GM10266 (cell line): ENCODE measurements around the gene MRPL46.
"Not testable (repeated sequence)": the region's sequence is repeated elsewhere in the genome, so short reads cannot be mapped to it uniquely, and the experiment has no call there.

Experiments
- DNase-seq: peaks from one replicate; pipeline ENCODE4 v3.0.0; 2012; ENCODE audit errors: extremely low spot score
- TF ChIP-seq, protein P1 (sequence below): IDR thresholded peaks from 2 replicates; pipeline ENCODE4 v1.5.1; 2012; ENCODE audit warnings: mild to moderate bottlenecking, low read depth; ENCODE audit not compliant: control insufficient read depth, insufficient read depth; ENCODE audit errors: missing control alignments

The MRPL46 gene

DNA sequence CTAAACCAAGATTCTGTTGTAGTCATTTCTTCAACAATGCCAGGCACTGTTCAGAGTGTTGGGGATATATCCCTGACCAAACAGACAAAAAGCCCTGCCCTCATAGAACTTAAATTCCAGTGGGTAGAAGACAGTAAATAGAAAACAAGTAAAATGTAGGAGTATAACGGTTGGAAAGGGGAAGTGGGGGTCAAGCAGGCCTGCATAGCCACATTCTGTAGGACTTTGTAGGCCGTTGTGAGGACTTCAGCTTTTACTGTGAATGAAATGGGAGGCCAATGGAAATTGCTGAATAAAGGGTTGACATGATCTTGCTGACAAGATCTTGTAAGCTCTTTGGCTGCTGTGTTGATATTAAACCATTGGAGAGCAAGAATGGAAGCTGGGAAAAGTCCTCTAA lies 2.1 kb upstream of the MRPL46 start:
- TF ChIP-seq, protein P1, sequence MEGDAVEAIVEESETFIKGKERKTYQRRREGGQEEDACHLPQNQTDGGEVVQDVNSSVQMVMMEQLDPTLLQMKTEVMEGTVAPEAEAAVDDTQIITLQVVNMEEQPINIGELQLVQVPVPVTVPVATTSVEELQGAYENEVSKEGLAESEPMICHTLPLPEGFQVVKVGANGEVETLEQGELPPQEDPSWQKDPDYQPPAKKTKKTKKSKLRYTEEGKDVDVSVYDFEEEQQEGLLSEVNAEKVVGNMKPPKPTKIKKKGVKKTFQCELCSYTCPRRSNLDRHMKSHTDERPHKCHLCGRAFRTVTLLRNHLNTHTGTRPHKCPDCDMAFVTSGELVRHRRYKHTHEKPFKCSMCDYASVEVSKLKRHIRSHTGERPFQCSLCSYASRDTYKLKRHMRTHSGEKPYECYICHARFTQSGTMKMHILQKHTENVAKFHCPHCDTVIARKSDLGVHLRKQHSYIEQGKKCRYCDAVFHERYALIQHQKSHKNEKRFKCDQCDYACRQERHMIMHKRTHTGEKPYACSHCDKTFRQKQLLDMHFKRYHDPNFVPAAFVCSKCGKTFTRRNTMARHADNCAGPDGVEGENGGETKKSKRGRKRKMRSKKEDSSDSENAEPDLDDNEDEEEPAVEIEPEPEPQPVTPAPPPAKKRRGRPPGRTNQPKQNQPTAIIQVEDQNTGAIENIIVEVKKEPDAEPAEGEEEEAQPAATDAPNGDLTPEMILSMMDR: no peak
- no peak for DNase-seq

DNA sequence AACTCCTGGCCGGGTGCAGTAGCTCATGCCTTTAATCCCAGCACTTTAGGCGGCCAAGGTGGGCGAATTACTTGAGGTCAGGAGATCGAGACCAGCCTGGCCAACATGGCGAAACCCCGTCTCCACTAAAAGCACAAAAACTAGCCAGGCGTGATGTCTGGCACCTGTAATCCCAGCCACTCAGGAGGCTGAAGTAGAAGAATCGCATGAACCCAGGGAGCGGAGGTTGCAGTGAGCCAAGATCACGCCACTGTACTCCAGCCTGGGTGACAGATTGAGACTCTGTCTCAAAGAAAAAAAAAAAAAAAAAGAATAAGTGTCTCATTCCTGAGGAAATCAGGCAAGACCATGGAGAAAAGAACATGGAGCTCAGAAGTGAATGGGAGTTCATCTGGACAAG lies 1.5 kb upstream of the MRPL46 start:
- DNase-seq: not testable (repeated sequence)

DNA sequence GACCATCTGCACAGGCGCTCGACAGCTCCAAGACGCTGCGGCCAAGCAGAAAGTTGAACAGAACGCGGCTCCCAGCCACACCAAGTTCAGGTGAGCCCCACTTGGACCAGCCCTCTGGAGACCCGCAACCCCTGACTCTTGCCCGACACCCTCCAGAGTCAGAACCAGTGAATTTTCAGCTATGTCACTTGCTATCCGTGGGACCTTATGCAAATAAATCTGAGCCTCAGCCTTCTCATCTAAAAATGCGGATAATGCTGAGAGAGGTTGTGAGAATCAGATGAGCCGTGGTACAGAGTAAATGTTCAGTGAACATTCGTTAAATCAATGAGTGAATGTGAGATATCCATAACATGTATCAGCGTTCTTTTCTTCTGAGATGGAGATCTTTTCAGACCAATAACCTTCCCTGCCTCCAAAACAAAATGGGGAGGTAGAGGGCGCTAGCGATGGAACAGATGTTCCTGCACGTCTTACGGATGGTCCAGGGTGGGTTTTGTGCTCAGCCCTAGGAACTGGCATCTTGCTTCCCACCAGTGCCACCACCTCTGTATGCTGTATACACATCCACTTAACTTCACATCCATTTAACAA lies 844 bp upstream of the MRPL46 start:
- DNase-seq: no peak
- TF ChIP-seq, protein P1: peak; percentile 53

DNA sequence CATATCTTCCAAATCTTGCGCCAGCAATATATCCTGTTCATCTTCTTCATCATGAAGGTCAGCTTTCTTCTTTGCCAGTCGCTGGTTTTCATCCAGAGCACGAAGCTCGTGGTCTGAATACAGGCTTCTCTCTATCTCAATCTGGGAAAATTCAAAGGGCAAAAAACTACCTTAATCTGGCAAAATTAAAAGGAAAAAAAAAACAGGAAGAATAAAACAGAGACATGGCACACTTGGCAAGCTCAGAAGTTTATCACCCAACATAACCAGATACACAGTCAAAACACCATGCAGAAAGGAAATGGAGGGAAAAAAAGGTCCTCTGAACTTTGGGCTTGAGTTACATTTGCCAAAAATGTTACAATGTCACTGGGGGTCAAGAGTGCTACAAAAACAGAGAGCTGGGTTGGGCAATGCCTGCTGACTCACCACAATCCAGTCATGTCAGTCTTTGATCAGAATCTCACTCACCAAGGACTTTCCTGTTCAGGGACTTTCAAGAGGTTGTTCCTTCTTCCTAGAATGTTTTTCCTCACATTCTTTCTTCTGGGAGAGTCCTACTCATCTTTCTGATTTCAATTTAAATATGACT lies 1.5 kb downstream of the MRPL46 start:
- DNase-seq: no peak

DNA sequence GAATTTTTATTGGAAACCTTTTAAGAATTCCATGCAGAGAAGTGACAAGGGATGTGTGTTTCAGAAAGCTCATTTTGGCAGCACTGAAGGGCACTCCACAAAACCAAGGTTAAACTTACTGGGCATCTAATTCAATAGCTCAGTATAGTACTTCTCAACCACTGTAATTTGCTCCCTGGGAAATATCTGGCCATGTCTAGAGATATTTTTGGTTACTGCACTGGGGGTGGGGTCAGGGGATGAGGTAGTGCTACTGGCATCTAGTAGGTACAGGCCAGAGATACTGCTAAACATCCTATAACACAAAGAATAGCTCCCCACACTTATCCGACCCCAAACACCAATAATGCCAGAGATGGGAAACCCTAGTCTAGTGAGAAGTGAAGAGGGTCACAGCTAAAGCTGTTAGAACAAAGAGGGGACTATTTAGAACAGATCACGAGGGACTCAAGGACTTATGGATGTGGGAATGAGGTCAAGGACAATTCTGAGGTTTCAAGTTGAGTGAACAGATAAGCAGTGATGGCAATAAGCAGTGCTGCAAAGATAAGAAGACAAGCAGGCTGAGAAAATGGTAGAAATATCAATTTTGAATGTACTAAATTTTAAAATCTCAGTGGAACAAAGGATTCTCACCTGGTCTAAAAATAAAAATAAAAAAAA lies 3.2 kb downstream of the MRPL46 start:
- TF ChIP-seq, protein P1: no peak
- no peak for DNase-seq

More for the DNA sequence above, 1.5 kb downstream of the MRPL46 start:
- TF ChIP-seq, protein P1: no peak

DNA sequence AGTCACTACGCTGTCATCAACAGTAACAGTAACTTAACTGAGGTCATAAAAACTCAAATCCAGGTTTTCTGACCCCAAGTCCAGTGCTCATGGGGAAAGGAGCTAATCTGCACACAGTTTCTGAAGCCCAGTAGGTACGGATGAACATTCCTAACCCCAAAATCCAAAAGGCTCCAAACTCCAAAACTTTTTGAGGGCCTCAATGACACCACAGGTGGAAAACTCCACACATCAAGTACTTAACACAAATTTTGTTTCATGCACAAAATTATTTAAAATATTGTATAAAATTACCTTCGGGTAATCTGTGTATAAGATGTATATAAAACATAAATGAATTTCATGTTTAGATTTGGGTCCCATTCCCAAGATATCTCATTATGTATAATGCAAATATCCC lies 10.5 kb downstream of the MRPL46 start:
- TF ChIP-seq, protein P1: no peak
- no peak for DNase-seq

DNA sequence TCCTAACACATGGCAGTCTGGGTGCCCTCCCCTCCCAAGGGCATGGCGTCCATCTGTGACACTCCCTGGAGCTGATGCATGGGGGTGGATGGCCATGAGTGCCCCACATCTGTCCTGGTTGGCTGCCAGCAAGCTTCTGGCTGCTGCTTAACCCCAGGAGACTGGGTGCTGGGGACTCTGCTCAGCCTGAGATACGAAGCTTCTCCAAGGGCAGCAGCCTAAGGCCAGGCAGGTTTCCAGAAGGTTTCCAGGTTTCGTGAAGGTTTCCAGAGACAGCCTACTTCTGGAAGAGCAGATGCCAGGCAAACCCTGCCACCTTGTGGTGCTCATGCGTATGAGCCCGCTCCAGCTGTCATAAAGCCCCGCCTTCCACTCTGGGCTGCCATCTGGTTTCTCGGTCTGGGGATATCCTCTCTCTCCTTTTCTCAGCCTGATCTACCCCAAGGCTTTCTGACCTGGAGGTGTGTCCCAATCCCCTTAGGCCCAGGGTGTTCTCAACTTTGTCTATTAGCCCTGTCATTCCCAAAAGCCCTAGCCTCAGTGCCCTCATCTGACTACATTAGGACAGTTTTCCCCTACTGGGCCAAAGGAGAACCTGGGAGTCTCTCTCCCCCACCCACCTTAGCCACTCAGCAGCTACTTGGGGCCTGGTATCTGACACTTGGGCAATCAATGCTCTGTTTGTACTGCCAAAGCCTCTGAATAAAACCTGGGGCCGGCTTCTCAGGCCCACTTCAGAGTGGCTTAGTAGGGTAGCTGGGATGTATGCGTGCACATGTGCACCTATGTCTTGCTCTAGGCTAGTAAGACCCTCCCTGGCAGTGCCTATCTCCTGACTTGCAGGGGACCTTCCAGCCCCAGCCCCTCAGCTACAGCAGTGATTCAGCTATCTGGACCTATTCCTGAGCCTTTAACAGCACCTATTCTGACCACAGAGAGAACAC lies 12.0 kb downstream of the MRPL46 start:
- DNase-seq: peak; percentile 42
- TF ChIP-seq, protein P1: peak; percentile 63
